Astrocyte of the spinal cord (primary cell): ENCODE data around the gene RPL4.
A peak's percentile ranks its signal among the peaks of the same experiment; 100 is the strongest.

Experiments used
- DNase-seq: peaks from one replicate; pipeline ENCODE4 v3.0.0; 2011; ENCODE audit warnings: low read depth, low spot score
- H3K4me3 ChIP-seq: 2 replicates; pipeline ENCODE4 v1.5.1; 2011; ENCODE audit warnings: low read depth, mild to moderate bottlenecking, low read length, moderate library complexity
- in situ Hi-C: cut with HindIII; loops from 2 replicates; pipeline ENCODE4 v1.10.0; 2017; ENCODE audit warnings: low sequenced_read_pairs
- TF ChIP-seq, protein P1 (sequence below): IDR thresholded peaks from 2 replicates; pipeline ENCODE4 v1.5.1; 2012; ENCODE audit warnings: low read depth, mild to moderate bottlenecking, low read length, inconsistent platforms

RPL4 gene

GRCh38 chr15:66481107-66481856 lies 23.4 kb downstream of the RPL4 start:
- DNase-seq: peak; percentile 27
- in situ Hi-C loops: no loop called here
- H3K4me3 ChIP-seq: no peak overlapping the region
- TF ChIP-seq, protein P1, sequence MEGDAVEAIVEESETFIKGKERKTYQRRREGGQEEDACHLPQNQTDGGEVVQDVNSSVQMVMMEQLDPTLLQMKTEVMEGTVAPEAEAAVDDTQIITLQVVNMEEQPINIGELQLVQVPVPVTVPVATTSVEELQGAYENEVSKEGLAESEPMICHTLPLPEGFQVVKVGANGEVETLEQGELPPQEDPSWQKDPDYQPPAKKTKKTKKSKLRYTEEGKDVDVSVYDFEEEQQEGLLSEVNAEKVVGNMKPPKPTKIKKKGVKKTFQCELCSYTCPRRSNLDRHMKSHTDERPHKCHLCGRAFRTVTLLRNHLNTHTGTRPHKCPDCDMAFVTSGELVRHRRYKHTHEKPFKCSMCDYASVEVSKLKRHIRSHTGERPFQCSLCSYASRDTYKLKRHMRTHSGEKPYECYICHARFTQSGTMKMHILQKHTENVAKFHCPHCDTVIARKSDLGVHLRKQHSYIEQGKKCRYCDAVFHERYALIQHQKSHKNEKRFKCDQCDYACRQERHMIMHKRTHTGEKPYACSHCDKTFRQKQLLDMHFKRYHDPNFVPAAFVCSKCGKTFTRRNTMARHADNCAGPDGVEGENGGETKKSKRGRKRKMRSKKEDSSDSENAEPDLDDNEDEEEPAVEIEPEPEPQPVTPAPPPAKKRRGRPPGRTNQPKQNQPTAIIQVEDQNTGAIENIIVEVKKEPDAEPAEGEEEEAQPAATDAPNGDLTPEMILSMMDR: peak; percentile 4

DNA sequence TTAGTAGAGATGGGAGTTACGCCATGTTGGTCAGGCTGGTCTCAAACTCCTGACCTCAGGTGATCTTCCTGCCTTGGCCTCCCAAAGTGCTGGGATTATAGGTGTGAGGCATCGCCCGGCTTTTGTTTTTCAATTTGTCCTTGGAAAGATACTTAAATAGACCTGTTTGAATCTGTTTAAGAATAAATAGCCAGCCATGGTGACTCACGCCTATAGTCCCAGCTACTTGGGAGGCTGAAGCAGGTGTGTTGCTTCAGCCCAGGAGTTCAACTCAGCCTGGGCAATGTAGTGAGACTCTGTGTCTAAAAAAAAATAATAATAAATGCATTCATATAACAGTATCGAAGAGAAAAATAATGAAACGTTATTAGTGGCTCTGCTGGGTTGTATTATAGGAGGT lies 24.4 kb downstream of the RPL4 start:
- TF ChIP-seq, protein P1: no peak
- no peak overlapping the region for H3K4me3 ChIP-seq
- DNase-seq: no peak
- in situ Hi-C loops: no loop called here

- DNase-seq: no peak
- no peak overlapping the region for H3K4me3 ChIP-seq
- TF ChIP-seq, protein P1: no peak
- in situ Hi-C loops: no loop called here
These were observed 27.6 kb downstream of the RPL4 start for GRCh38 chr15:66477011-66477410.

DNA sequence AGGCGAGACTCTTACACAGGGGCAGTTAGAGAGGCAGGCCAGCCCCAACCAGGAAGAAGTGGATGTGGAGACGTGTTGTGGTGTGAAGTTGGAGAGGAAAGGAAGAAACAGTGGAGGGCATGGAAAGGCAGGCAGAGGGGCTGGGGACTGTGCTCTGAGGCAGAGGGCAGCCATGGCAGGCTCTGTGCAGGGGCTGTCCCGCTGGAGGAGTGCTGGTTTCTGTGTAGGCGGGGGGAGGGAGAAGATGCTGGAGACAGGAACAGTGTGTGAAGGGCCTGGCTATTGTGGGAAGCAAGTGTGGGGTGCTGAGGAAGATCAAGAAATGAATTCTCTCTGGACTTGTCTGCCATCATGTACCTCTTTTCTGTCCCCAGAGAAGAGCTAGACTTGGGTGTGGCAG lies 28.1 kb downstream of the RPL4 start:
- in situ Hi-C loops: no loop called here
- no peak for DNase-seq

GRCh38 chr15:66474963-66475362 lies 29.7 kb downstream of the RPL4 start:
- no peak overlapping the region for H3K4me3 ChIP-seq
- in situ Hi-C loops: no loop called here
- no peak for DNase-seq
- TF ChIP-seq, protein P1: no peak

More for the DNA sequence above, 28.1 kb downstream of the RPL4 start:
- TF ChIP-seq, protein P1: no peak
- no peak overlapping the region for H3K4me3 ChIP-seq

DNA sequence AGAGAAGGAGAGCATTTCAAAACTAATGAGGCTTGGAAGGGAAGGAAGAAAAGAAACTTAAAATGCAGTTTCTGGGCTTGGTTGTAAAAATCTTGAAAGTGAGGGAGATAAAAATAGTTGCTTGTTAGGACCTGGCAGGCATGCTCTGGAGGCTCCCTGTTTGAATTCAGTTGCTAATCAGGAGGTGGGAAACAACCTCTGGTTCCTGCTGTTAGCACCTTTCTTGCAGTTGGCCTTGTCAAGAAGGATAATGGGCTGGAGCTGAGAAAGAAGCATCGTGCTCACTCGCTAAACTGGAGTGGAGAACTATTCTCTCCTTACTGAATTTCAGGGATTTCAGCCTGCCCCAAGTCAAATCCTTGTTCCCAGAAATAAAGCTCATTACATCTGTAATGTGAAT lies 30.5 kb downstream of the RPL4 start:
- H3K4me3 ChIP-seq: no peak overlapping the region
- in situ Hi-C loops: no loop called here
- TF ChIP-seq, protein P1: no peak
- no peak for DNase-seq
